Measurements from ENCODE around the gene DGKH.

DGKH gene

GRCh38 chr13:42027286-42027685, 21.2 kb upstream of the DGKH start:
- Histone ChIP-seq H3K4me3 (ENCODE audit: low read length) (no peak overlapping the region), H2AFZ (ENCODE audit: low read depth, low read length) (no peak overlapping the region), H3K4me1 (ENCODE audit: low read length) (no peaks in the 10 kb centered on the region), H3K27ac (ENCODE audit: low read length) (no peak overlapping the region), H3K27me3 (ENCODE audit: low read depth, low read length) (peaks cover 10% of the 10 kb centered on the region; the same call in 1 of the 2 replicates), H3K79me2 (ENCODE audit: low read length) (no peaks in the 10 kb centered on the region), H3K9me3 (ENCODE audit: insufficient read depth, low read length) (no peaks in the 10 kb centered on the region), H3K9ac (ENCODE audit: low read length) (no peak overlapping the region), H3K36me3 (replicated peaks; ENCODE audit: low read depth, low read length) (no peaks in the 10 kb centered on the region), H4K20me1 (ENCODE audit: insufficient read depth, low read length) (no peaks in the 10 kb centered on the region), H3K4me2 (ENCODE audit: low read length) (no peak overlapping the region)
- TF ChIP-seq EZH2phosphoT487 (IDR thresholded peaks at IDR 0.05; ENCODE audit: low read depth) = no peak

- Histone ChIP-seq H3K27me3 (ENCODE audit: low read depth, low read length) (peaks cover 10% of the 10 kb centered on the region; the same call in 1 of the 2 replicates), H4K20me1 (ENCODE audit: insufficient read depth, low read length) (no peaks in the 10 kb centered on the region), H3K4me2 (ENCODE audit: low read length) (no peak overlapping the region), H3K9me3 (ENCODE audit: insufficient read depth, low read length) (no peaks in the 10 kb centered on the region), H3K9ac (ENCODE audit: low read length) (no peak overlapping the region), H3K4me1 (ENCODE audit: low read length) (no peaks in the 10 kb centered on the region), H3K27ac (ENCODE audit: low read length) (no peak overlapping the region), H2AFZ (ENCODE audit: low read depth, low read length) (no peak overlapping the region), H3K4me3 (ENCODE audit: low read length) (no peak overlapping the region), H3K79me2 (ENCODE audit: low read length) (no peaks in the 10 kb centered on the region), H3K36me3 (replicated peaks; ENCODE audit: low read depth, low read length) (no peaks in the 10 kb centered on the region)
- TF ChIP-seq EZH2phosphoT487 (IDR thresholded peaks at IDR 0.05; ENCODE audit: low read depth) = no peak
- TF ChIP-seq, protein P1, sequence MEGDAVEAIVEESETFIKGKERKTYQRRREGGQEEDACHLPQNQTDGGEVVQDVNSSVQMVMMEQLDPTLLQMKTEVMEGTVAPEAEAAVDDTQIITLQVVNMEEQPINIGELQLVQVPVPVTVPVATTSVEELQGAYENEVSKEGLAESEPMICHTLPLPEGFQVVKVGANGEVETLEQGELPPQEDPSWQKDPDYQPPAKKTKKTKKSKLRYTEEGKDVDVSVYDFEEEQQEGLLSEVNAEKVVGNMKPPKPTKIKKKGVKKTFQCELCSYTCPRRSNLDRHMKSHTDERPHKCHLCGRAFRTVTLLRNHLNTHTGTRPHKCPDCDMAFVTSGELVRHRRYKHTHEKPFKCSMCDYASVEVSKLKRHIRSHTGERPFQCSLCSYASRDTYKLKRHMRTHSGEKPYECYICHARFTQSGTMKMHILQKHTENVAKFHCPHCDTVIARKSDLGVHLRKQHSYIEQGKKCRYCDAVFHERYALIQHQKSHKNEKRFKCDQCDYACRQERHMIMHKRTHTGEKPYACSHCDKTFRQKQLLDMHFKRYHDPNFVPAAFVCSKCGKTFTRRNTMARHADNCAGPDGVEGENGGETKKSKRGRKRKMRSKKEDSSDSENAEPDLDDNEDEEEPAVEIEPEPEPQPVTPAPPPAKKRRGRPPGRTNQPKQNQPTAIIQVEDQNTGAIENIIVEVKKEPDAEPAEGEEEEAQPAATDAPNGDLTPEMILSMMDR (IDR thresholded peaks at IDR 0.05; ENCODE audit: low read depth, low read length) = no peak
These were observed 20.2 kb upstream of the DGKH start for GRCh38 chr13:42028113-42028799.

- peaks cover 2% of the 10 kb centered on the region; the same call in 1 of the 2 replicates for H3K79me2 ChIP-seq (ENCODE audit: low read length)
- peaks cover 12% of the 10 kb centered on the region for H3K27me3 ChIP-seq (ENCODE audit: low read depth, low read length)
These were observed 12.4 kb upstream of the DGKH start for GRCh38 chr13:42035905-42036521.

GRCh38 chr13:42036711-42037110, 11.7 kb upstream of the DGKH start:
- TF ChIP-seq, protein P1 (IDR thresholded peaks at IDR 0.05; ENCODE audit: low read depth, low read length) = no peak
- no peak for TF ChIP-seq EZH2phosphoT487 (IDR thresholded peaks at IDR 0.05; ENCODE audit: low read depth)
- H3K4me3 ChIP-seq (ENCODE audit: low read length) = no peak overlapping the region
- H3K4me2 ChIP-seq (ENCODE audit: low read length) = no peak overlapping the region
- peaks cover 3% of the 10 kb centered on the region for H3K36me3 ChIP-seq (replicated peaks; ENCODE audit: low read depth, low read length)
- peaks cover 10% of the 10 kb centered on the region for H3K4me1 ChIP-seq (ENCODE audit: low read length)
- peaks cover 9% of the 10 kb centered on the region for H3K79me2 ChIP-seq (ENCODE audit: low read length)
- H3K9ac ChIP-seq (ENCODE audit: low read length) = no peak overlapping the region
- 0 out of 2 replicates have a peak, but pooled peaks cover 1% of the 10 kb centered on the region for H4K20me1 ChIP-seq (ENCODE audit: insufficient read depth, low read length)
- H3K27me3 ChIP-seq (ENCODE audit: low read depth, low read length) = peaks cover 15% of the 10 kb centered on the region
- no peak overlapping the region for H3K27ac ChIP-seq (ENCODE audit: low read length)
- no peak overlapping the region for H2AFZ ChIP-seq (ENCODE audit: low read depth, low read length)
- H3K9me3 ChIP-seq (ENCODE audit: insufficient read depth, low read length) = peaks cover 8% of the 10 kb centered on the region; the same call in 1 of the 2 replicates

More at GRCh38 chr13:42035905-42036521, 12.4 kb upstream of the DGKH start:
- Histone ChIP-seq H2AFZ (ENCODE audit: low read depth, low read length) (no peak overlapping the region), H3K4me3 (ENCODE audit: low read length) (no peak overlapping the region), H3K9ac (ENCODE audit: low read length) (no peak overlapping the region), H3K4me1 (ENCODE audit: low read length) (peaks cover 5% of the 10 kb centered on the region), H3K27ac (ENCODE audit: low read length) (no peak overlapping the region), H3K9me3 (ENCODE audit: insufficient read depth, low read length) (peaks cover 8% of the 10 kb centered on the region; the same call in 1 of the 2 replicates), H3K4me2 (ENCODE audit: low read length) (no peak overlapping the region), H4K20me1 (ENCODE audit: insufficient read depth, low read length) (no peaks in the 10 kb centered on the region), H3K36me3 (replicated peaks; ENCODE audit: low read depth, low read length) (peaks cover 3% of the 10 kb centered on the region)
- no peak for TF ChIP-seq EZH2phosphoT487 (IDR thresholded peaks at IDR 0.05; ENCODE audit: low read depth)
- TF ChIP-seq, protein P1 (IDR thresholded peaks at IDR 0.05; ENCODE audit: low read depth, low read length) = no peak
